ENCODE results near the gene PLPPR3. TPM values are rescaled to one million over a fixed set of nuclear protein-coding genes. Genes with fewer than 3 reads are reported as not detected.

Gene PLPPR3
- total and polyA plus RNA-seq, 4 donors: 3.1 TPM; not detected in 3

DNA sequence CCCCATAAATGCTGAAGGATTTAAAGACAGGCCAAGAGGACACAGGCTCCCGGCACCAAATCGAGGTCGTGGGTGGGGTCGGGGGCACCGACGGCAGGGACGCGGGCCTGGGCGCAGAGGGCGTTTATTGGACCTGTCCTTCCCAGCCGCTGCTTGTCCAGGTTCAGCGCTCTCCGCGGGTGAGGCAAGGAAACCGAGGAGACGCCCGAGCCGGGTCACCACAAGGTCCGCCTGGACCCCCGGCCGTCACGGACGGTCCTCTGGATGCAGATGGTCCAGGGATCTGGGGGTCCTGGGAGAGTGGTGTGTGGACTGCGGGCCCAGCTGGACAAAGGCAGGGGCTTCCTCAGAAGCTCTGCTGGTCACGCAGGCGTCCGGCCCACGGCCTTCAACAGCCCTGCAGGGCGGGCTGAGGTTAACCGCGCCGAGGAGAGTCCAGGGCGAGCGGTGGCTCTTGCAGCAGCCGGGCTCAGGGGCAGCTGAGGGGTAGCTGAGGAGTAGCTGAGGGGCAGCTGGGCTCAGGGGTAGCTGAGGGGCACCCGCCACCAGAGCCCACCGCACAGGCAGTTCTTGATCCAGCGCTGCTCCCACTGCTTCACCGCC, 46.2 kb upstream of the PLPPR3 start:
- WGBS: 96% methylated on average over 39 of the region's 39 CpGs

DNA sequence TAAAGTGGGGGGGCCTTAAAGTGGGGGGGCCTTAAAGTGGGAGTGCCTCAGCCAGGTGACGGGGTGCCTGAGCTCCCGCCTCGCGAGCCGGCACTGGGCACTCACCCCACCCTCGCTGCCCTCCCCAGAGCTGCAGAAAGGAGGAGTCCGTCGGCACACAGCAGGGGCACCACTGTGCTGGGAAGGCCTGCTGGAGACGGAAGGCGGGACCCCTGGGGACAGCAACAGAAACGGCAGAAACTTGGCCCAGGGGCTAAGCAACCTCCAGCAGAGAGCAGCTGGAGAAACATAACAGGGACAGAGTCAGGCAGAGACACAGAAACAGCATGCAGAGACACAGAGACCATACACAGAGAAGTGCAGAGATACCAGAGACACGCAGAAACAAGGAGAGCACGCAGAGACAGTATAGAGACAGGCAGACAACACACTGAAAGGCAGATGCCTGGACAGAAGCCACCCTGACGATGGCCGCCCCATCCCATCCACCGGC, 45.6 kb upstream of the PLPPR3 start:
- H3K36me3 ChIP-seq (ENCODE audit: control insufficient read depth in 4 of 4, insufficient read depth in 3 of 4, low read depth in 1 of 4, low read length in 3 of 4): peaks cover 0 to 32% (median 9%) of the 10 kb centered on the region in 4 donors
- no peak overlapping the region for H3K27ac ChIP-seq (ENCODE audit: low read depth in 1 of 2, low read length in 2 of 2)
- no peak for DNase-seq (ENCODE audit: low spot score)
- H3K4me3 ChIP-seq (ENCODE audit: low read depth in 1 of 3, low read length in 3 of 3): no peak overlapping the region
- H3K27me3 ChIP-seq (ENCODE audit: control insufficient read depth in 4 of 4, insufficient read depth in 4 of 4, low read length in 3 of 4): no peaks in the 10 kb centered on the region
- H3K9me3 ChIP-seq (ENCODE audit: control insufficient read depth in 4 of 4, low read length in 3 of 4): no peaks in the 10 kb centered on the region
- H3K9ac ChIP-seq (ENCODE audit: low read depth in 1 of 2, low read length in 2 of 2): no peak overlapping the region
- TF ChIP-seq NR2F2 (IDR thresholded peaks at IDR 0.05) (no peak), RXRA (IDR thresholded peaks at IDR 0.05) (no peak), YY1 (IDR thresholded peaks at IDR 0.05) (no peak)
- TF ChIP-seq, protein P1, sequence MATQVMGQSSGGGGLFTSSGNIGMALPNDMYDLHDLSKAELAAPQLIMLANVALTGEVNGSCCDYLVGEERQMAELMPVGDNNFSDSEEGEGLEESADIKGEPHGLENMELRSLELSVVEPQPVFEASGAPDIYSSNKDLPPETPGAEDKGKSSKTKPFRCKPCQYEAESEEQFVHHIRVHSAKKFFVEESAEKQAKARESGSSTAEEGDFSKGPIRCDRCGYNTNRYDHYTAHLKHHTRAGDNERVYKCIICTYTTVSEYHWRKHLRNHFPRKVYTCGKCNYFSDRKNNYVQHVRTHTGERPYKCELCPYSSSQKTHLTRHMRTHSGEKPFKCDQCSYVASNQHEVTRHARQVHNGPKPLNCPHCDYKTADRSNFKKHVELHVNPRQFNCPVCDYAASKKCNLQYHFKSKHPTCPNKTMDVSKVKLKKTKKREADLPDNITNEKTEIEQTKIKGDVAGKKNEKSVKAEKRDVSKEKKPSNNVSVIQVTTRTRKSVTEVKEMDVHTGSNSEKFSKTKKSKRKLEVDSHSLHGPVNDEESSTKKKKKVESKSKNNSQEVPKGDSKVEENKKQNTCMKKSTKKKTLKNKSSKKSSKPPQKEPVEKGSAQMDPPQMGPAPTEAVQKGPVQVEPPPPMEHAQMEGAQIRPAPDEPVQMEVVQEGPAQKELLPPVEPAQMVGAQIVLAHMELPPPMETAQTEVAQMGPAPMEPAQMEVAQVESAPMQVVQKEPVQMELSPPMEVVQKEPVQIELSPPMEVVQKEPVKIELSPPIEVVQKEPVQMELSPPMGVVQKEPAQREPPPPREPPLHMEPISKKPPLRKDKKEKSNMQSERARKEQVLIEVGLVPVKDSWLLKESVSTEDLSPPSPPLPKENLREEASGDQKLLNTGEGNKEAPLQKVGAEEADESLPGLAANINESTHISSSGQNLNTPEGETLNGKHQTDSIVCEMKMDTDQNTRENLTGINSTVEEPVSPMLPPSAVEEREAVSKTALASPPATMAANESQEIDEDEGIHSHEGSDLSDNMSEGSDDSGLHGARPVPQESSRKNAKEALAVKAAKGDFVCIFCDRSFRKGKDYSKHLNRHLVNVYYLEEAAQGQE (IDR thresholded peaks at IDR 0.05): no peak
- TF ChIP-seq, protein P2, sequence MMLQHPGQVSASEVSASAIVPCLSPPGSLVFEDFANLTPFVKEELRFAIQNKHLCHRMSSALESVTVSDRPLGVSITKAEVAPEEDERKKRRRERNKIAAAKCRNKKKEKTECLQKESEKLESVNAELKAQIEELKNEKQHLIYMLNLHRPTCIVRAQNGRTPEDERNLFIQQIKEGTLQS (IDR thresholded peaks at IDR 0.05): no peak
- peaks cover 0 to 13% (median 6%) of the 10 kb centered on the region in 4 donors for H3K4me1 ChIP-seq (ENCODE audit: control insufficient read depth in 4 of 4, insufficient read depth in 4 of 4, low read length in 3 of 4)
- WGBS: 89% methylated on average over 16 of the region's 16 CpGs

More for the DNA sequence above, 46.2 kb upstream of the PLPPR3 start:
- Histone ChIP-seq H3K27me3 (ENCODE audit: control insufficient read depth in 4 of 4, insufficient read depth in 4 of 4, low read length in 3 of 4) (no peaks in the 10 kb centered on the region), H3K36me3 (ENCODE audit: control insufficient read depth in 4 of 4, insufficient read depth in 3 of 4, low read depth in 1 of 4, low read length in 3 of 4) (peaks cover 0 to 32% (median 9%) of the 10 kb centered on the region in 4 donors), H3K9me3 (ENCODE audit: control insufficient read depth in 4 of 4, low read length in 3 of 4) (no peaks in the 10 kb centered on the region), H3K27ac (ENCODE audit: low read depth in 1 of 2, low read length in 2 of 2) (no peak overlapping the region), H3K4me3 (ENCODE audit: low read depth in 1 of 3, low read length in 3 of 3) (no peak overlapping the region), H3K4me1 (ENCODE audit: control insufficient read depth in 4 of 4, insufficient read depth in 4 of 4, low read length in 3 of 4) (peaks cover 0 to 9% (median 3%) of the 10 kb centered on the region in 4 donors), H3K9ac (ENCODE audit: low read depth in 1 of 2, low read length in 2 of 2) (no peak overlapping the region)
- TF ChIP-seq, protein P1 (IDR thresholded peaks at IDR 0.05): no peak
- no peak for TF ChIP-seq HNF4A (conservative IDR thresholded peaks at IDR 0.05)
- no peak for TF ChIP-seq RAD21 (IDR thresholded peaks at IDR 0.05)
- TF ChIP-seq YY1 (IDR thresholded peaks at IDR 0.05): no peak
- TF ChIP-seq FOXA2 (IDR thresholded peaks at IDR 0.05): no peak
- TF ChIP-seq SP1 (IDR thresholded peaks at IDR 0.05): no peak
- no peak for TF ChIP-seq RXRA (IDR thresholded peaks at IDR 0.05)
- no peak for DNase-seq (ENCODE audit: low spot score)
